DLD1 (cell line): ENCODE measurements around the gene KCNAB1.
"Not testable (repeated sequence)": the region's sequence is repeated elsewhere in the genome, so short reads cannot be mapped to it uniquely, and the experiment has no call there.

Source experiments
- in situ Hi-C: cut with HindIII; loops from 2 replicates; pipeline ENCODE4 v1.10.0; 2017; ENCODE audit warnings: low sequenced_read_pairs

The KCNAB1 gene

DNA sequence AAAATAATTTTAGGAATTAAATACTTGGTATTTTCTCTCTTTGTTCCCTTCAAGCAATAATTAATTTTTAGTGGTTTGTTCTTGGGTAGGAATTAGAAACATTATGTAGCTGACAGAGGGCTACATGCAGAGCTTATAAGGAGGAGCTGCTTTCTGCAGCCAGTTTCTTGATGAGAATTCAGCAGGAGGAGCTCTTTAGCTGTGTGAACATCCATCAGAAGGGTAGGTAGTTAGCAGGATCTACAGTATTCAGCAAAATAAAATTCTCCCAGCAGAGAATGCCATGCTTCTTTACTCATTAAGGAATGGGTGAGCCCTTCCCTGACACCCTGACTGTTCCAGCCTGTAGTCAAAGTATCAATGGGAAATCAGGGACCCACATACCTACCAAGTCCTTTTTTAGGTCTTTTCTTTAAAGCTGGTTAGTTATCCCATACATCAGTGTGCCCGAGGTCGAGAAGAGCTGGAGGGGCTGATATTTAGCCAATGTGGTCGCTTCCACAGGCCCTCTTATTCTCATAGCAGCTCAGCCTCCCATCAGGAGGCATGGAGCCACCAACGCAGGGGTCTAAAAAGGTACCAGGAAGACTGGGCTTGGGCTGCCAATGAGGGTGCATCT, 54.0 kb downstream of the KCNAB1 start:
- in situ Hi-C loops, result no loop called here

DNA sequence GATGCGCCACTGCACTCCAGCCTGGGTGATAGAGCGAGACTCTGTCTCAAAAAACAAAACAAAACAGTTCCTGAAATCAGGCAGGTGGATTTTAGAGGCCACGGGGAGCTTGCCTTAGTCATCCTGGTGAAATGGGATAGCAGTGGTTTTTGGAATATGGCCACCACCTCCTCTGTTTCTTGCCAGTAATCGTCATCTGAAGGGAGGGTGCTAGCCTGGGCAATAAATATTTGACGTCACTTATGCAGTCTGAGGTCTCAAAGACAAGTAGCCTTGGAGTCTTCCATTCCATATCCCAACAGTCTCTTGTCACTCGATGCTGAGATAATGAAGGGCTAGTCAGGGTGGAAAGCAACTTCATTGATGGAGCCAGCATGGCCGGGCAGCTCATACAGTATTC, 55.2 kb downstream of the KCNAB1 start:
- in situ Hi-C loops, result no loop called here

DNA sequence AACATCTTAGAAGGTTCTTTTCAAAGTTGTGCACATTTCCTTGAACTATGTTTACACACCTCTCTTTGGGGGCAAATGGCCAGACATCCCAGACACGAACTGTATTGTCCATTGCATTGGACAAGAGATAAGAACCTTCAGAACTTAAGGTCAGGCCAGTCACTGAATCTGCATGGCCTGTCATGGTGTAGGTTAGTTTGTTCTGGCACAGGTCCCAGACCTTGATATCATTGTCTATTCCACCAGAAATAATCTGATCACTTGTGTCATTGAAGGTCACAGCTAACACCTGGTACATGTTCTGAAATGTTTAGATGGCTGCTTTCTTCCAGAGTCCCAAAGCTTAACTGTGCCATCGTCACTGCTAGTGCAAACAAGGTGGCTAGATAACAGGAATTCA, 55.7 kb downstream of the KCNAB1 start:
- in situ Hi-C loops, result no loop called here

- in situ Hi-C loops, result no loop called here
Observed at GRCh38 chr3:156176629-156177210, 56.3 kb downstream of the KCNAB1 start.

- in situ Hi-C loops, result no loop called here
Observed at GRCh38 chr3:156180077-156180476, 59.7 kb downstream of the KCNAB1 start.

DNA sequence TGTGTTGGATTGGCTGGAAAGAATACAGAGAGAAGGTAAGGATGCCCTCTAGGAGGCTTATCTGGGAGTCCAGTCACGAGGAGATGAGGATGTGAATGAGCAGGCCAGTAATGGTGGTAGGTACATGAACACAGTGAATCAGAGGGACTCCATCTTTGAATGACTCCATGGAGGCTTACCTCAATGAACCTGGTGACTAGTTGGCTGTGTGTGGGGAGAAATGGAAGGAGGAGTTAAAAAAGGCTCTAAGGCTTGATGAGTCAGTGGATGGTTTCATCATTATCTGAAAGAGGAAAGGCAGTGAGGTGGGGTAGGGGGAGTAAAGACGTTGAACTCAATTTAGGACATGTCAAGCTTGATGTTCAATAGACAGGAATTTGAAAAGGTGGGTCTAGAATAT, 61.1 kb downstream of the KCNAB1 start:
- in situ Hi-C loops, result no loop called here

- in situ Hi-C loops, result no loop called here
Observed at GRCh38 chr3:156183396-156183795, 63.0 kb downstream of the KCNAB1 start.

DNA sequence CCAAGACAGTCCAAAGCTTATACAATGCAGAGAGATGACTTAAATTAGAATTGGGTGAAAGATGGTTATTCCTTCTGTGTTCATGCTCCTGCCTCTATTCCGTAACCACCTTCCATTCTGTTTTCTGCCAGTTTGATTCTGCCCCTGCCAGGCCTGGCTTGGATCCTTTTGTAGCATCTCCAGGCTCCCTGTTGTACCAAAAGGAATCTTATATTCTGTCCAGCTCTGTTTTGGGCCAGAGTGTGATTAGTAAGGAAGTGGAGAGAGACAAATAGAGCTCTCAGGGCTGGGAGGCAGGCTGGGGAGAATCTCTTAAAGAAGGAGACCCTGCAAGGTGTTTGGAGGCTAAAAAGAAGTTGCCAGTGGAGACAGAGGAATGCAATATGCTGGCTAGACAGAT, 63.8 kb downstream of the KCNAB1 start:
- in situ Hi-C loops, result no loop called here

GRCh38 chr3:156187146-156187769, 66.9 kb downstream of the KCNAB1 start:
- in situ Hi-C loops, result no loop called here

DNA sequence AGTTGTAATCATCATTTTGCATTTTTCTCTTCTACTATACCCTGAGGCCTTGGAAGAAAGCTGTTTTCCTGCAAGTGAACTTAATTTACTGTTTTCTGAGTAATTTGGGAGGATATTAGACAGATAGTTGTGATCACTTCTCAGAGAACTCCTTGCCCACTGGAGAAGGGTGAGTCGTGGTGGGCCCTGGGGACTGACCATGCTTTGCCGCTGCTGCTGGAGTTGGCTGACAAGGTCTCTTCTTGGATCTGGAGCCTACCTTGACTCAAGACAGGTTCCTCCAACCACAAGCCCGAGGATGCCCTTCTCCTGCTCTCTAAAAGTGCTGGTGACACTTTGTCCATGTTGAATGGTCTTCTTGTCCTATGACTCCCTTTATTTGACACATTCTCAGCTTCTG, 68.4 kb downstream of the KCNAB1 start:
- in situ Hi-C loops, result no loop called here

DNA sequence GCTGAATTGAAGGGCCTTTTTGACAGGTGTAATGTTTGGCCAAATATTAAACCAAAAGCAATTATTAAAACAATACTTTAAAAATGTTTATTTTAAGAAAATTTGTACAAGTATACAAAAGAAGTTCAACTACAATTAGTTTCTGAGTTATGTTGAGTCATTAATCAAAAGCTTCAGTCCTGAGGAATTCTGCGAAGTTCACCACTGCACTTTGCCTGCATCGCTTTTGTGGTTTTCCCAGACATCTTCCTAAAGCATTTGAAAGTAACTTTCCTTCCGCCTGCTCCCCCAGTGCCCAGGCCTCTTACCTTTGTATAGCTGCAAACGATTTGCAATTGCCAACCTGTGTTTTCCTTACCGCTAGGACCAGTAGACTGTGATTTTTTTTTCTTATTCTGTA, 69.5 kb downstream of the KCNAB1 start:
- in situ Hi-C loops, result no loop called here

DNA sequence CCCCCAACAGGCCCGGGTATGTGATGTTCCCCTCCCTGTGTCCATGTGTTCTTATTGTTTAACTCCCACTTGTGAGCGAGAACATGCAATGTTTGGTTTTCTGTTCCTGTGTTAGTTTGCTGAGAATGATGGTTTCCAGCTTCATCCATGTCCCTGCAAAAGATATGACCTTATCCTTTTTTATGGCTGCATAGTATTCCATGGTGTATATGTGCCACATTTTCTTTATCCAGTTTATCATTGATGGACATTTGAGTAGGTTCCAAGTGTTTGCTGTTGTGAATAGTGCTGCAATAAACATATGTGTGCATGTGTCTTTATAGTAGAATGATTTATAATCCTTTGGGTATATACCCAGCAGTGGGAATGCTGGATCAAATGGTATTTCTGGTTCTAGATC, 74.6 kb downstream of the KCNAB1 start:
- in situ Hi-C loops, result not testable (repeated sequence)

DNA sequence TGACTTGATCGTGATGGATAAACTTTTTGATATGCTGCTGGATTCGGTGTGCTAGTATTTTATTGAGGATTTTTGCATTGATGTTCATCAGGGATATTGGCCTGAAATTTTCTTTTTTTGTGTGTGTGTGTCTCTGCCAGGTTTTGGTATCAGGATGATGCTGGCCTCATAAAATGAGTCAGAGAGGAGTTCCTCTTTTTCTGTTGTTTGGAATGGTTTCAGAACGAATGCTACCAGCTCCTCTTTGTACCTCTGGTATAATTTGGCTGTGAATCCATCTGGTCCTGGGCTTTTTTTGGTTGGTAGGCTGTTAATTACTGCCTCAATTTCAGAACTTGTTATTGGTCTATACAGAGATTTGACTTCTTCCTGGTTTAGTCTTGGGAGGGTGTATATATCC, 76.8 kb downstream of the KCNAB1 start:
- in situ Hi-C loops, result not testable (repeated sequence)

GRCh38 chr3:156201411-156202405, 81.3 kb downstream of the KCNAB1 start:
- in situ Hi-C loops, result no loop called here

GRCh38 chr3:156206157-156206556, 85.8 kb downstream of the KCNAB1 start:
- in situ Hi-C loops, result no loop called here

- in situ Hi-C loops, result no loop called here
Observed at GRCh38 chr3:156207802-156208685, 87.7 kb downstream of the KCNAB1 start.

- in situ Hi-C loops, result no loop called here
Observed at GRCh38 chr3:156209631-156210335, 89.4 kb downstream of the KCNAB1 start.

- in situ Hi-C loops, result no loop called here
Observed at GRCh38 chr3:156211583-156211982, 91.2 kb downstream of the KCNAB1 start.

GRCh38 chr3:156214676-156215075, 94.3 kb downstream of the KCNAB1 start:
- in situ Hi-C loops, result no loop called here

DNA sequence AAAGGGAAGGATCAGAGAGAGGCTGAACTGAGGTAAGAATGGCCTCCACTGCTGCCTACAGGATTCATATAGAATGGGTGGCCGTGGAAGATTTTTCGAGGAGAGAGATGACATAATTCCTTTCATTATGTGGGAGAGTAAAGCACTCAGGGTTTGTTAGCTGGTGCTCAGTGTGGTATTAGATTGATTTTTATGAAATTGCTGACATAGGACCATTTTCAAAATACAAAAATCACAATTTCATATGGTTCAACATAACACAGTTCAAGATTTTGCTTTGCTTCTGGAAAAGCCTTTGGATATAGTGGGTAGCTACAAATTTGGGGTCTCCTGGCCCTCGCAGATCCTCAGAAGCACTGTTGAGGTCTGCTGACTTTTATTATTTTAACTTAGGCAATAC, 95.4 kb downstream of the KCNAB1 start:
- in situ Hi-C loops, result no loop called here
